Measurements from ENCODE around the gene IMPA2.

IMPA2 gene

GRCh38 chr18:12009581-12010140, 28.4 kb downstream of the IMPA2 start:
- no peak for DNase-seq

GRCh38 chr18:12010187-12010802, 29.0 kb downstream of the IMPA2 start:
- no peak for DNase-seq

- DNase-seq, result no peak
Measured at GRCh38 chr18:12011199-12011956, 30.1 kb downstream of the IMPA2 start.

GRCh38 chr18:12011957-12012549, 30.7 kb downstream of the IMPA2 start:
- no peak for DNase-seq

GRCh38 chr18:12012697-12013096, 31.4 kb downstream of the IMPA2 start:
- DNase-seq, result no peak

- DNase-seq, result no peak
Measured at GRCh38 chr18:12013186-12013916, 32.0 kb downstream of the IMPA2 start.

GRCh38 chr18:12014086-12014485, 32.8 kb downstream of the IMPA2 start:
- DNase-seq, result no peak

- DNase-seq, result no peak
Measured at GRCh38 chr18:12014521-12015415, 33.5 kb downstream of the IMPA2 start.

- no peak for DNase-seq
Measured at GRCh38 chr18:12015416-12016062, 34.2 kb downstream of the IMPA2 start.

- DNase-seq, result no peak
Measured at GRCh38 chr18:12017081-12017480, 35.8 kb downstream of the IMPA2 start.

- no peak for DNase-seq
Measured at GRCh38 chr18:12018861-12019260, 37.6 kb downstream of the IMPA2 start.

- no peak for DNase-seq
Measured at GRCh38 chr18:12021077-12021476, 39.8 kb downstream of the IMPA2 start.

- no peak for DNase-seq
Measured at GRCh38 chr18:12021596-12021995, 40.3 kb downstream of the IMPA2 start.

GRCh38 chr18:12023375-12023774, 42.1 kb downstream of the IMPA2 start:
- no peak for DNase-seq

GRCh38 chr18:12026562-12026961, 45.3 kb downstream of the IMPA2 start:
- DNase-seq, result no peak

- DNase-seq, result no peak
Measured at GRCh38 chr18:12027046-12027445, 45.7 kb downstream of the IMPA2 start.

- DNase-seq, result no peak
Measured at GRCh38 chr18:12027480-12027879, 46.2 kb downstream of the IMPA2 start.

GRCh38 chr18:12028040-12028628, 46.8 kb downstream of the IMPA2 start:
- no peak for DNase-seq

GRCh38 chr18:12028674-12029073, 47.4 kb downstream of the IMPA2 start:
- DNase-seq, result peak; percentile 58

GRCh38 chr18:12029786-12030584, 48.7 kb downstream of the IMPA2 start:
- no peak for DNase-seq
